ENCODE results near the gene PLD5.
"Not testable (repeated sequence)": the region's sequence is repeated elsewhere in the genome, so short reads cannot be mapped to it uniquely, and the experiment has no call there.

The PLD5 gene

GRCh38 chr1:242086093-242086492 is 438.4 kb downstream of the PLD5 start:
- DNase-seq (ENCODE audit: insufficient read length, low spot score) (no peak), FAIRE-seq (no peak)
- TF ChIP-seq POU2F2 (IDR thresholded peaks at IDR 0.05; ENCODE audit: low read depth, low read length) (no peak), POLR2A (IDR thresholded peaks at IDR 0.05; ENCODE audit: low read depth, low read length) (no peak), PAX5 (IDR thresholded peaks at IDR 0.05; ENCODE audit: insufficient read depth, low read length, severe bottlenecking) (no peak), SPI1 (IDR thresholded peaks at IDR 0.05; ENCODE audit: low read depth, low read length) (no peak), POLR2AphosphoS5 (IDR thresholded peaks at IDR 0.05; ENCODE audit: low read depth, low read length) (no peak), TAF1 (IDR thresholded peaks at IDR 0.05; ENCODE audit: low read depth, low read length) (no peak)

- TF ChIP-seq POLR2A (IDR thresholded peaks at IDR 0.05; ENCODE audit: low read depth, low read length) (no peak), POU2F2 (IDR thresholded peaks at IDR 0.05; ENCODE audit: low read depth, low read length) (no peak), PAX5 (IDR thresholded peaks at IDR 0.05; ENCODE audit: insufficient read depth, low read length, severe bottlenecking) (no peak), SPI1 (IDR thresholded peaks at IDR 0.05; ENCODE audit: low read depth, low read length) (no peak), TAF1 (IDR thresholded peaks at IDR 0.05; ENCODE audit: low read depth, low read length) (no peak), POLR2AphosphoS5 (IDR thresholded peaks at IDR 0.05; ENCODE audit: low read depth, low read length) (no peak)
- DNase-seq (ENCODE audit: insufficient read length, low spot score) (no peak), FAIRE-seq (no peak)
Observed at GRCh38 chr1:242083742-242084141, 440.8 kb downstream of the PLD5 start.

- FAIRE-seq (no peak), DNase-seq (ENCODE audit: insufficient read length, low spot score) (no peak)
- TF ChIP-seq POLR2A (IDR thresholded peaks at IDR 0.05; ENCODE audit: low read depth, low read length) (no peak), POU2F2 (IDR thresholded peaks at IDR 0.05; ENCODE audit: low read depth, low read length) (no peak), POLR2AphosphoS5 (IDR thresholded peaks at IDR 0.05; ENCODE audit: low read depth, low read length) (no peak), SPI1 (IDR thresholded peaks at IDR 0.05; ENCODE audit: low read depth, low read length) (no peak), PAX5 (IDR thresholded peaks at IDR 0.05; ENCODE audit: insufficient read depth, low read length, severe bottlenecking) (no peak), TAF1 (IDR thresholded peaks at IDR 0.05; ENCODE audit: low read depth, low read length) (no peak)
Observed at GRCh38 chr1:242081446-242081845, 443.1 kb downstream of the PLD5 start.

GRCh38 chr1:242065813-242066212 is 458.7 kb downstream of the PLD5 start:
- TF ChIP-seq SPI1 (IDR thresholded peaks at IDR 0.05; ENCODE audit: low read depth, low read length) (no peak), POLR2AphosphoS5 (IDR thresholded peaks at IDR 0.05; ENCODE audit: low read depth, low read length) (no peak), PAX5 (IDR thresholded peaks at IDR 0.05; ENCODE audit: insufficient read depth, low read length, severe bottlenecking) (no peak), TAF1 (IDR thresholded peaks at IDR 0.05; ENCODE audit: low read depth, low read length) (no peak), POLR2A (IDR thresholded peaks at IDR 0.05; ENCODE audit: low read depth, low read length) (no peak), POU2F2 (IDR thresholded peaks at IDR 0.05; ENCODE audit: low read depth, low read length) (no peak)
- DNase-seq (ENCODE audit: insufficient read length, low spot score) = no peak
- FAIRE-seq = no peak

GRCh38 chr1:242062271-242062670 is 462.2 kb downstream of the PLD5 start:
- no peak for TF ChIP-seq PAX5 (IDR thresholded peaks at IDR 0.05; ENCODE audit: insufficient read depth, low read length, severe bottlenecking)
- TF ChIP-seq TAF1 (IDR thresholded peaks at IDR 0.05; ENCODE audit: low read depth, low read length) = no peak
- no peak for TF ChIP-seq POLR2A (IDR thresholded peaks at IDR 0.05; ENCODE audit: low read depth, low read length)
- no peak for TF ChIP-seq POU2F2 (IDR thresholded peaks at IDR 0.05; ENCODE audit: low read depth, low read length)
- TF ChIP-seq SPI1 (IDR thresholded peaks at IDR 0.05; ENCODE audit: low read depth, low read length) = no peak
- TF ChIP-seq POLR2AphosphoS5 (IDR thresholded peaks at IDR 0.05; ENCODE audit: low read depth, low read length) = no peak
- FAIRE-seq (no peak), DNase-seq (ENCODE audit: insufficient read length, low spot score) (no peak)

GRCh38 chr1:242059976-242060375 is 464.5 kb downstream of the PLD5 start:
- TF ChIP-seq POLR2AphosphoS5 (IDR thresholded peaks at IDR 0.05; ENCODE audit: low read depth, low read length) = no peak
- no peak for TF ChIP-seq PAX5 (IDR thresholded peaks at IDR 0.05; ENCODE audit: insufficient read depth, low read length, severe bottlenecking)
- no peak for TF ChIP-seq TAF1 (IDR thresholded peaks at IDR 0.05; ENCODE audit: low read depth, low read length)
- TF ChIP-seq SPI1 (IDR thresholded peaks at IDR 0.05; ENCODE audit: low read depth, low read length) = no peak
- TF ChIP-seq POLR2A (IDR thresholded peaks at IDR 0.05; ENCODE audit: low read depth, low read length) = no peak
- TF ChIP-seq POU2F2 (IDR thresholded peaks at IDR 0.05; ENCODE audit: low read depth, low read length) = no peak
- FAIRE-seq (no peak), DNase-seq (ENCODE audit: insufficient read length, low spot score) (no peak)

GRCh38 chr1:242058582-242058981 is 465.9 kb downstream of the PLD5 start:
- not testable (repeated sequence) for FAIRE-seq; DNase-seq (ENCODE audit: insufficient read length, low spot score)

GRCh38 chr1:242058181-242058580 is 466.3 kb downstream of the PLD5 start:
- FAIRE-seq; DNase-seq (ENCODE audit: insufficient read length, low spot score): not testable (repeated sequence)

- TF ChIP-seq PAX5 (IDR thresholded peaks at IDR 0.05; ENCODE audit: insufficient read depth, low read length, severe bottlenecking) (no peak), POU2F2 (IDR thresholded peaks at IDR 0.05; ENCODE audit: low read depth, low read length) (no peak), SPI1 (IDR thresholded peaks at IDR 0.05; ENCODE audit: low read depth, low read length) (no peak), POLR2AphosphoS5 (IDR thresholded peaks at IDR 0.05; ENCODE audit: low read depth, low read length) (no peak), TAF1 (IDR thresholded peaks at IDR 0.05; ENCODE audit: low read depth, low read length) (no peak), POLR2A (IDR thresholded peaks at IDR 0.05; ENCODE audit: low read depth, low read length) (no peak)
- FAIRE-seq (no peak), DNase-seq (ENCODE audit: insufficient read length, low spot score) (no peak)
Observed at GRCh38 chr1:242057745-242058115, 466.8 kb downstream of the PLD5 start.

- no peak for FAIRE-seq
- no peak for TF ChIP-seq POU2F2 (IDR thresholded peaks at IDR 0.05; ENCODE audit: low read depth, low read length)
- TF ChIP-seq PAX5 (IDR thresholded peaks at IDR 0.05; ENCODE audit: insufficient read depth, low read length, severe bottlenecking) = no peak
- no peak for TF ChIP-seq SPI1 (IDR thresholded peaks at IDR 0.05; ENCODE audit: low read depth, low read length)
- no peak for TF ChIP-seq POLR2AphosphoS5 (IDR thresholded peaks at IDR 0.05; ENCODE audit: low read depth, low read length)
- no peak for TF ChIP-seq TAF1 (IDR thresholded peaks at IDR 0.05; ENCODE audit: low read depth, low read length)
- TF ChIP-seq POLR2A (IDR thresholded peaks at IDR 0.05; ENCODE audit: low read depth, low read length) = no peak
- no peak for DNase-seq (ENCODE audit: insufficient read length, low spot score)
Observed at GRCh38 chr1:242056988-242057744, 467.3 kb downstream of the PLD5 start.

All from GM12891 (cell line).